Measurements from ENCODE around the gene SH2D3C. TPM values are rescaled to one million over a fixed set of nuclear protein-coding genes. Genes with fewer than 3 reads are reported as not detected.
"Not testable (repeated sequence)": the region's sequence is repeated elsewhere in the genome, so short reads cannot be mapped to it uniquely, and the experiment has no call there.

The SH2D3C gene
- total and polyA plus RNA-seq, 2 donors, result 18.2 to 25.1 TPM

DNA sequence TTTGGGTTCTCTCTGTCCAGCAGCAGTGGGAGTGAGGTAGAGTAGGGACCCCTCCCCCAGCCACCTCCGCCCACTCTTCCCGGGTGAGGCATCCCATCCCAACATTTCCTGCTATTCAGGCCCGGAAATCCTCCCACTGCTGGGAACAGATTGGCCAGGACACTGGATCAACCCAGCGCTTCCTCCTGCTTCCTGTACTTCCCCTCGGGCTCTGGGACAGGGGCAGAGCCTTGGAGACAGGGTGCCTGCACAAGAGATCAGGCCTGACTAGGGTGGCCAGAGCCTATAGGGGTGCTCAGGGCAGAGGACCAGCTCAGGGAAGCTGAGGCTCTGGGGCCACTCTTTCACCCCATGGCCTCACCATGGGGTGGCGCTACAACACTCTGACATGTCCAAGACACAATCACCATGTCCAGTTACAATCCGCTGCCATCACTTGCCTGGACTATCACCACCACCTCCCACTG lies 14.5 kb downstream of the SH2D3C start:
- peaks cover 80 to 82% of the 10 kb centered on the region in 2 donors for H3K36me3 ChIP-seq (ENCODE audit: control insufficient read depth in 2 of 2, insufficient read depth in 2 of 2, low read length in 1 of 2)
- no peak overlapping the region for H3K4me3 ChIP-seq (ENCODE audit: low read length in 2 of 2)
- no peaks in the 10 kb centered on the region for H3K9me3 ChIP-seq (ENCODE audit: control insufficient read depth in 2 of 2, insufficient read depth in 1 of 2, low read length in 1 of 2)
- H3K4me1 ChIP-seq (ENCODE audit: control insufficient read depth in 2 of 2, insufficient read depth in 2 of 2, low read length in 2 of 2), result peaks cover 17 to 39% of the 10 kb centered on the region in 2 donors
- no peak overlapping the region for H3K27ac ChIP-seq (ENCODE audit: low read depth in 1 of 2, low read length in 1 of 2)
- DNase-seq (ENCODE audit: low read depth in 6 of 9, low spot score in 9 of 9), result no peak
- WGBS, result 95% methylated on average over 7 of the region's 7 CpGs
- no peaks in the 10 kb centered on the region for H3K27me3 ChIP-seq (ENCODE audit: control insufficient read depth in 2 of 2, insufficient read depth in 1 of 2, low read length in 1 of 2)

DNA sequence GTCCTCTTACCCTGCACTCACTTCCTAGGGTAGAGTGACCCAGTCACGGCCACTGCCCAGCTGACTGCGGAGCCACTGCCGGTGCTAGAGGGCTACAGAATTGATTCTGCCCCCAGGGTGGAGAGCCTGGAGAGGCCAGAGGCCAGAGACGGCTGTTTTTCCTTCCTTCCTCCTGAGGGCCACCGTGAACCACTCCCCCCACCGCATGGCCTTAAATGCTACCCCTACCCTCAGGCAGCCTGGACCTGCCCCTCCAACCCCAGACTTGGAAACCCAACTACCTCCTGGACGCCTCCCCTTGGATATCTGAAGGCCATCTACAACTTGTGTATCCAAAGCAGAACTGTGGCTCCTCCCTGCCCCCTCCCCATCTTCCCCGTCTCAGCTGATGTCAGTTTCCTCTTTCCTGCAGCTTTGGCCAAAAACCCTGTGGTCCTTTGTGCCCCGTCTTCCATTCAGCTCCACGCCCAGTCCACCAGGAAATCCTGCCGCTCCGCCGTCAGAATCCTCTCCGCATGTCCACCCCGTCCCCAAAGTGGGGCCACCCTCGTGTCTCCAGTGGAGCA lies 16.3 kb downstream of the SH2D3C start:
- Histone ChIP-seq H3K27ac (ENCODE audit: low read depth in 1 of 2, low read length in 1 of 2) (peak overlapping the region in 1 of 2 donors; percentile 41), H3K36me3 (ENCODE audit: control insufficient read depth in 2 of 2, insufficient read depth in 2 of 2, low read length in 1 of 2) (peaks cover 77 to 83% of the 10 kb centered on the region in 2 donors), H3K4me1 (ENCODE audit: control insufficient read depth in 2 of 2, insufficient read depth in 2 of 2, low read length in 2 of 2) (peaks cover 1 to 22% of the 10 kb centered on the region in 2 donors), H3K4me3 (ENCODE audit: low read length in 2 of 2) (no peak overlapping the region), H3K27me3 (ENCODE audit: control insufficient read depth in 2 of 2, insufficient read depth in 1 of 2, low read length in 1 of 2) (no peaks in the 10 kb centered on the region), H3K9me3 (ENCODE audit: control insufficient read depth in 2 of 2, insufficient read depth in 1 of 2, low read length in 1 of 2) (no peaks in the 10 kb centered on the region)
- 87% methylated on average over 16 of the region's 16 CpGs for WGBS
- no peak for DNase-seq (ENCODE audit: low read depth in 6 of 9, low spot score in 9 of 9)

- 98% methylated on average over 5 of the region's 5 CpGs for WGBS
- Histone ChIP-seq H3K36me3 (ENCODE audit: control insufficient read depth in 2 of 2, insufficient read depth in 2 of 2, low read length in 1 of 2) (peaks cover 70 to 76% of the 10 kb centered on the region in 2 donors), H3K9me3 (ENCODE audit: control insufficient read depth in 2 of 2, insufficient read depth in 1 of 2, low read length in 1 of 2) (no peaks in the 10 kb centered on the region), H3K4me3 (ENCODE audit: low read length in 2 of 2) (no peak overlapping the region), H3K4me1 (ENCODE audit: control insufficient read depth in 2 of 2, insufficient read depth in 2 of 2, low read length in 2 of 2) (peaks cover 0 to 16% of the 10 kb centered on the region in 2 donors), H3K27ac (ENCODE audit: low read depth in 1 of 2, low read length in 1 of 2) (no peak overlapping the region), H3K27me3 (ENCODE audit: control insufficient read depth in 2 of 2, insufficient read depth in 1 of 2, low read length in 1 of 2) (no peaks in the 10 kb centered on the region)
- no peak for DNase-seq (ENCODE audit: low read depth in 6 of 9, low spot score in 9 of 9)
Measured at GRCh38 chr9:127761491-127761956, 16.9 kb downstream of the SH2D3C start.

- peaks cover 65 to 72% of the 10 kb centered on the region in 2 donors for H3K36me3 ChIP-seq (ENCODE audit: control insufficient read depth in 2 of 2, insufficient read depth in 2 of 2, low read length in 1 of 2)
- no peaks in the 10 kb centered on the region for H3K27me3 ChIP-seq (ENCODE audit: control insufficient read depth in 2 of 2, insufficient read depth in 1 of 2, low read length in 1 of 2)
- 96% methylated on average over 5 of the region's 5 CpGs for WGBS
- H3K9me3 ChIP-seq (ENCODE audit: control insufficient read depth in 2 of 2, insufficient read depth in 1 of 2, low read length in 1 of 2), result no peaks in the 10 kb centered on the region
- DNase-seq (ENCODE audit: low read depth in 6 of 9, low spot score in 9 of 9), result no peak
- H3K4me3 ChIP-seq (ENCODE audit: low read length in 2 of 2), result no peak overlapping the region
- H3K4me1 ChIP-seq (ENCODE audit: control insufficient read depth in 2 of 2, insufficient read depth in 2 of 2, low read length in 2 of 2), result peaks cover 0 to 16% of the 10 kb centered on the region in 2 donors
- no peak overlapping the region for H3K27ac ChIP-seq (ENCODE audit: low read depth in 1 of 2, low read length in 1 of 2)
Measured at GRCh38 chr9:127761061-127761460, 17.4 kb downstream of the SH2D3C start.

DNA sequence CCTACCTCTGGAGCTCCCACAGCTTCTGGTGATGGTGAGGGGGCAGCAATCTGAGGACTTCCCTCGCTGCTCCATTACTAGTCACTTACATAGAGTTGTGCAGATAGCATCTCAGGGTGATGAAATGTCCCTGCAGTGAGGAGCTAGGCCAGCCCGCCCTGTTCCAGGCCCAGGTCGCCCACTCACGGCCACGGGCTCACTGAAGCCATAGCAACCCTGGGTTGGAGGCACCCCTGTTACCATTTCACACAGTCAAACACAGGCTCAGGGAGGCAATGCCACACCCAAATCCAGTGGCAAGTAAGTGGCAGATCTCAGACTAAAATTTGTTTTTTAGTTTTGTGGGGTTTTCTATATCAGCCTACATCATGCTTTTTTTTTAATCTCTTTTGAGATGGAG lies 19.6 kb downstream of the SH2D3C start:
- H3K27ac ChIP-seq (ENCODE audit: low read depth in 1 of 2, low read length in 1 of 2), result no peak overlapping the region
- peaks cover 0 to 9% of the 10 kb centered on the region in 2 donors for H3K27me3 ChIP-seq (ENCODE audit: control insufficient read depth in 2 of 2, insufficient read depth in 1 of 2, low read length in 1 of 2)
- H3K36me3 ChIP-seq (ENCODE audit: control insufficient read depth in 2 of 2, insufficient read depth in 2 of 2, low read length in 1 of 2), result peaks cover 60 to 72% of the 10 kb centered on the region in 2 donors
- no peaks in the 10 kb centered on the region for H3K9me3 ChIP-seq (ENCODE audit: control insufficient read depth in 2 of 2, insufficient read depth in 1 of 2, low read length in 1 of 2)
- DNase-seq (ENCODE audit: low read depth in 6 of 9, low spot score in 9 of 9), result no peak
- H3K4me1 ChIP-seq (ENCODE audit: control insufficient read depth in 2 of 2, insufficient read depth in 2 of 2, low read length in 2 of 2), result peaks cover 0 to 9% of the 10 kb centered on the region in 2 donors
- 95% methylated on average over 5 of the region's 5 CpGs for WGBS
- H3K4me3 ChIP-seq (ENCODE audit: low read length in 2 of 2), result no peak overlapping the region

GRCh38 chr9:127756776-127757175 lies 21.7 kb downstream of the SH2D3C start:
- not testable (repeated sequence) for H3K4me3 ChIP-seq (ENCODE audit: low read length in 2 of 2); H3K9me3 ChIP-seq (ENCODE audit: control insufficient read depth in 2 of 2, insufficient read depth in 1 of 2, low read length in 1 of 2); H3K27me3 ChIP-seq (ENCODE audit: control insufficient read depth in 2 of 2, insufficient read depth in 1 of 2, low read length in 1 of 2); H3K4me1 ChIP-seq (ENCODE audit: control insufficient read depth in 2 of 2, insufficient read depth in 2 of 2, low read length in 2 of 2); DNase-seq (ENCODE audit: low read depth in 6 of 9, low spot score in 9 of 9); H3K27ac ChIP-seq (ENCODE audit: low read depth in 1 of 2, low read length in 1 of 2)
- H3K36me3 ChIP-seq (ENCODE audit: control insufficient read depth in 2 of 2, insufficient read depth in 2 of 2, low read length in 1 of 2), result peaks cover 62 to 66% of the 10 kb centered on the region in 2 donors
- WGBS, result 94% methylated on average over 11 of the region's 11 CpGs

GRCh38 chr9:127756233-127756632 lies 22.2 kb downstream of the SH2D3C start:
- no peaks in the 10 kb centered on the region for H3K4me1 ChIP-seq (ENCODE audit: control insufficient read depth in 2 of 2, insufficient read depth in 2 of 2, low read length in 2 of 2)
- no peak overlapping the region for H3K4me3 ChIP-seq (ENCODE audit: low read length in 2 of 2)
- peaks cover 62 to 67% of the 10 kb centered on the region in 2 donors for H3K36me3 ChIP-seq (ENCODE audit: control insufficient read depth in 2 of 2, insufficient read depth in 2 of 2, low read length in 1 of 2)
- 96% methylated on average over 3 of the region's 3 CpGs for whole genome bisulfite sequencing
- no peak for DNase-seq (ENCODE audit: low read depth in 6 of 9, low spot score in 9 of 9)
- H3K9me3 ChIP-seq (ENCODE audit: control insufficient read depth in 2 of 2, insufficient read depth in 1 of 2, low read length in 1 of 2), result no peaks in the 10 kb centered on the region
- no peak overlapping the region for H3K27ac ChIP-seq (ENCODE audit: low read depth in 1 of 2, low read length in 1 of 2)
- H3K27me3 ChIP-seq (ENCODE audit: control insufficient read depth in 2 of 2, insufficient read depth in 1 of 2, low read length in 1 of 2), result peaks cover 0 to 9% of the 10 kb centered on the region in 2 donors

DNA sequence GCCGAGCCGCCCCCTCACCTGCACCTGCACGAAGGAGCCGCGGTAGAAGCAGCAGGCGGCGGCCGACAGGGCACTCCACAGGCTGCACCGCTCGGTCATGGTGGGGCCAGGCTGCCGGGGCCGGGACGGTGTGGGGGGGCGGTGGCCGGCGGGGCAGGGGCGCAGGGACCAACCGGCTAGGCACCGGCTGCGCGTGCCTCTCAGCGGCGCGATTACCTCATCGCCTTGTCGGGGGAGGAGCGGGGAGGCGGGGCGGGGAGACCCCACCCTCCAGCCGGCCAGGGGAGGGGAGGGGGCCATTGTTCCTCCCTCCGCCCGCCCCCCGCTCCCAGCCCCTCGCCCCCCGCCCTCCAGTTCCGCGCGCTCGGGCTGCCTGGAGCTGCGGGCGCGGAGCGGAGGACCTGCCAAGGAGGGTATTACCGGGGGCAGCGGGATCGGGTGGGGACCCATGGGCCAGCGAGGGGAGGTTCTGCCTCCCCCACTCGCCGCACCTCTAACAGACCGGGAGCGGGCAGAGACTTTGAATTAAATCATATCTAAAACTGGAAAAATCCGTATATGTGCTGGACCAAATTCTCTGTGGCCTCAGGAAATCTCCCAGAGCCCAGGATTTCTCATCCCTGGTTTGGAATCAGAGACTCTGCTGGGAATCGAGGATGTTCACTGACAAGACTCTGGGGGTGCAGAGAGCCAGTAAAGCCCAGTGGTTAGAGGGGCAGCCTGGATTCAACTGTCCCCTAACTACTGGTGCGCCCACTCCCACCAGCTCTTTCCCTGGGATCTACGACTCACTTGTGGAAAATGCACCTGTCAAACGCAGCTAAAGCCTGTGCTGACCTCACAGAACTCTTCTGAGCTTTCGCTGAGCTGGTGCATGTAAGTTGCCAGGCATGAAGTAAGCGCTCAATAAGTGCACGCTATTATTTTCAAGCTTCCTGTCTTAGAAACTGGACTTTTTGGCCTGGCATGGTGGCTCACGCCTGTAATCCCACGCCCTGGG lies 23.1 kb downstream of the SH2D3C start:
- H3K4me3 ChIP-seq (ENCODE audit: low read length in 2 of 2), result no peak overlapping the region
- peaks cover 0 to 9% of the 10 kb centered on the region in 2 donors for H3K27me3 ChIP-seq (ENCODE audit: control insufficient read depth in 2 of 2, insufficient read depth in 1 of 2, low read length in 1 of 2)
- peaks cover 67% of the 10 kb centered on the region in 2 donors for H3K36me3 ChIP-seq (ENCODE audit: control insufficient read depth in 2 of 2, insufficient read depth in 2 of 2, low read length in 1 of 2)
- no peaks in the 10 kb centered on the region for H3K4me1 ChIP-seq (ENCODE audit: control insufficient read depth in 2 of 2, insufficient read depth in 2 of 2, low read length in 2 of 2)
- no peaks in the 10 kb centered on the region for H3K9me3 ChIP-seq (ENCODE audit: control insufficient read depth in 2 of 2, insufficient read depth in 1 of 2, low read length in 1 of 2)
- 95% methylated on average over 61 of the region's 61 CpGs for WGBS
- H3K27ac ChIP-seq (ENCODE audit: low read depth in 1 of 2, low read length in 1 of 2), result no peak overlapping the region
- no peak for DNase-seq (ENCODE audit: low read depth in 6 of 9, low spot score in 9 of 9)

All from thymus (tissue), 11 donors.